TTC549 (cell line): ENCODE measurements around the gene TBPL2.
"Not testable (repeated sequence)": the region's sequence is repeated elsewhere in the genome, so short reads cannot be mapped to it uniquely, and the experiment has no call there.

Experiments
- FAIRE-seq: peaks from 2 replicates; lab custom pipeline; 2012; peaks lifted over from hg19 to GRCh38; lab: Jason Lieb, UNC

The TBPL2 gene

DNA sequence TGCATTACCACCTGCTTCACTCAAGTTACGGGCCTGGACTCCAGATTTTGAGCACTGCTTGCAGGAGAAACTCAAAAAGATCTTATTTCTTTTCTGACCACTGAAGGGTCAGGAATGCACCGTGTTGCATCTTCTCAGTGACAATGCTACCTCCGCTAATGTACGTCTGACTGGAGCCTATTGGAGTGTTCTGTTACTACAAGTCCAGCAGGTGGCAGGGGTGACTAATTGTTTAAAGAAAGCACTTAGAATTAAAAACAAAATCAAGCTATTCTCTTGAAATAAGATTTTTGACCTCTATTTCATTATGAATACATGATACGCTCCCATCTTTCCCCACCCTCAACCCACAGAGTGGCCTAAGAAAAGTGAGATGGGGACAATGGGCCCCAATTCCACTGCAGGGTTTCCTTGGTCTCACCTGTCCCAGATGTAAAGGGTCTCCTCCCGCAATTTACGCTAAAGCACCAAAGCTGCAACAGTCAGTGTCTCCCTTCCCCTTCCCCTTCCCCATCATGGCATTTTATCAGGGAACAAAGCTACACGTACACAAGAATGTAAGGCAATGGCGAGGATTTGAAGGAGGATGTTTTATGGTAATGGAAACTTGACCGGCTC lies 2.2 kb downstream of the TBPL2 start:
- no peak for FAIRE-seq

DNA sequence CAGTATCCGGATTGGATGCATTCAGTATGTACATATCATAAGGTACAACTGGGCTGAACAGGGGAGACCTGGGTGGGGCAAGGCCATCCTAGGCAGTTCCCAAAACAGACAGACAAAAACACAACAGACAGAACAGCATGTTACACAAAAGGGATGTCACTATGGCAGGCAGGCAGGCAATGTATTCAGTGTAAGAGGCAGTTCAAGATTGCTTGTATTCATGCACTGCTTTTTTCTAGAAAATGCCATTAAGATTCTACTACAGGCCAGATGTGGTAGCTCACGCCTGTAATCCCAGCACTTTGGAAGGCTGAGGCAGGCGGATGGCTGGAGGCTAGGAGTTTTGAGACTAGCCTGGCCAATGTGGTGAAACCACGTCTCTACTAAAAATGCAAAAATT lies 3.5 kb downstream of the TBPL2 start:
- no peak for FAIRE-seq

GRCh38 chr14:55436519-55436918 lies 3.9 kb downstream of the TBPL2 start:
- FAIRE-seq = no peak

- no peak for FAIRE-seq
These were observed 5.6 kb downstream of the TBPL2 start for GRCh38 chr14:55434805-55435174.

GRCh38 chr14:55433880-55434804 lies 6.3 kb downstream of the TBPL2 start:
- no peak for FAIRE-seq

GRCh38 chr14:55432628-55433027 lies 7.8 kb downstream of the TBPL2 start:
- FAIRE-seq = no peak

GRCh38 chr14:55430024-55430690 lies 10.3 kb downstream of the TBPL2 start:
- FAIRE-seq = no peak

GRCh38 chr14:55427439-55427838 lies 13.0 kb downstream of the TBPL2 start:
- no peak for FAIRE-seq

- no peak for FAIRE-seq
These were observed 13.5 kb downstream of the TBPL2 start for GRCh38 chr14:55426891-55427290.

GRCh38 chr14:55425091-55425490 lies 15.3 kb downstream of the TBPL2 start:
- no peak for FAIRE-seq

GRCh38 chr14:55423969-55424368 lies 16.4 kb downstream of the TBPL2 start:
- no peak for FAIRE-seq

GRCh38 chr14:55422338-55422737 lies 18.1 kb downstream of the TBPL2 start:
- FAIRE-seq = not testable (repeated sequence)

- FAIRE-seq = no peak
These were observed 20.8 kb downstream of the TBPL2 start for GRCh38 chr14:55419663-55420062.

DNA sequence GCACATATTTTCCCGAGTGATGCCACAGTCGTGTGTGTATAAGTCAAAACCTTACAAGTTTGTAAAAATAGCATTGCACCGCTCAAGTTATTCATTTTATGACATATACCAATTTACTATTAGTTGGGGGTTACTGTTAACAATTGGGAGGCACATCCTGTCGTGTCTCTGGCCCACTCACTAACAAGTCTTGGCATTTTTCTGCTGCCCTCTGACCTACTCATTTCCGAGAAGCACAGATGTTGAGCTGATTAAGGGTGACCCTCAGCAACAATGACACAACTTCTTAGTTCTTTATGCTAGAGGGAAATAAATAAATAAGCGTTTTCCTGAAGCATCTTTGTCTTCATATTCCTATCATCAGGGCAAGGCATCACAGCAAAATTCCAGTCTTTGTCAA lies 22.0 kb downstream of the TBPL2 start:
- FAIRE-seq = no peak

DNA sequence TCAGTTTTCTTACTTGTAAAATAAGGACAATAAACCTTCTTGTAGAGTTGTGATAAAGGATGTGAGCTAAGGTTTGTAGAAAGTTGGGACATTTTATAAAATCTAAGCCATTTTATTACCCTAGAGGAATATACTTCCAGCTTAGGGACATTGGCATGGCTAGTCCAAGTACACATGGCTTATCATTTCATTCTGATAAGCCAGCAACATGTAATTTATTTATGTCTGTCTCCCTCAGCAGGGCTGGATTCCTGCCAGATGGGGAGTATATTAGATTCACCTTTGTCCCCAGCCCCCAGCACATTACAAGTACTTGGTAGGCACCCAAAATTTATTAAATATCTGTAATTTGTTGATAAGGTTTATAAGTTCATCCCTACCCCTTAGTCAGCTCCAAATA lies 22.5 kb downstream of the TBPL2 start:
- FAIRE-seq = no peak

DNA sequence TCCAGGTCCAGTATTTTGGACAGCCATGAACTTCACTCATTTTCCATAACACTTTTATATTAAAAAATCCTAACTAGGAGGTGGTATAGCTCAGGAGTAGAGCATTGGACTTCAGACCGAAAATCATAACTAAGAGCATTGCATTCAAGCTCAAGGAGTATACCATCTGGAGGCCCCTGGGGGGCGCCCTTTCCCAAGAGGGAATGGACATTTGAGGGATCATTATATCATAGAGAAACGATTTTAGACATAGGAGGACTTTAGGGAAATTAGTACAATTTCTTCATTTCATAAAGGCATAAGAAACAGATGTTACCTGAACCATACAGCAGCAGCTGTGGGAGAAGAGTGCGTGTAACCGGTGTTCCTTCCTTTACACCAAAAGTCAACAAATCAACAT lies 23.6 kb downstream of the TBPL2 start:
- no peak for FAIRE-seq

DNA sequence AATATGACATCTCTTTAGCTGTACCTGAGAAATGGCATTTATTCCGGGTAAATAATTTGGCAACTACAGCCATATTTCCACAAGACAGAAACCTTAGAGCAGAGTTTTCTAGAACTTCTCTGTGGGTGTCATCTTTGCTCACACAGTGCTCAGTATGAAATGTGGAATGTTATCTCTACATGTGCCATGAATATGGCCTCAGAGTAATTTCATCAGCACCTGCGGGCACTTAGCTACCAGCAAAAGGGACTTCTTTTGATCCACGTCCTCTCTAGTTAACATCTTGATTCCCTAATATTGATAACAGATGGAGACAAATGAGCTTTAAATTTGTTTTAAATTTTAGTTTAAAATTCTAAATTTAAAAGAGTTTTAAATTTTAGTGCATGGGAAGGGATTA lies 25.9 kb downstream of the TBPL2 start:
- no peak for FAIRE-seq

DNA sequence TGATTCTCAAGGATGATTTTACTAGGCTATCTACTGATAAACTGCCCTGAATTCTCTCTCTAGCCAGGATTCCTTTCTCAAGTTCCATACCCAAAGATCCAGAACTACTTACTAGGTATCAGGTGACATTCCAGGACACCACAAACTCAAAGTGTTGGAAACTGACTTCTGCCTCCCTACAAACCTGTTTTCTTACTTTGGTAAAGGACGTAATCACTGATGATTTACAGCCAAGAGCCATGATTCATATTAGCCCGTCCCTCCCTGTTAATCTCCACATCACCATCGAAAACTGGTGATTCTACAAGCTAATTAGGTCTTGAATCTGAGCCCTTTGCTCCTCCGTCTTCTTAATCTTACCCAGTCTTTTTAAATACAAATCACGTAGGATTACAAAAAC lies 27.7 kb downstream of the TBPL2 start:
- FAIRE-seq = no peak

DNA sequence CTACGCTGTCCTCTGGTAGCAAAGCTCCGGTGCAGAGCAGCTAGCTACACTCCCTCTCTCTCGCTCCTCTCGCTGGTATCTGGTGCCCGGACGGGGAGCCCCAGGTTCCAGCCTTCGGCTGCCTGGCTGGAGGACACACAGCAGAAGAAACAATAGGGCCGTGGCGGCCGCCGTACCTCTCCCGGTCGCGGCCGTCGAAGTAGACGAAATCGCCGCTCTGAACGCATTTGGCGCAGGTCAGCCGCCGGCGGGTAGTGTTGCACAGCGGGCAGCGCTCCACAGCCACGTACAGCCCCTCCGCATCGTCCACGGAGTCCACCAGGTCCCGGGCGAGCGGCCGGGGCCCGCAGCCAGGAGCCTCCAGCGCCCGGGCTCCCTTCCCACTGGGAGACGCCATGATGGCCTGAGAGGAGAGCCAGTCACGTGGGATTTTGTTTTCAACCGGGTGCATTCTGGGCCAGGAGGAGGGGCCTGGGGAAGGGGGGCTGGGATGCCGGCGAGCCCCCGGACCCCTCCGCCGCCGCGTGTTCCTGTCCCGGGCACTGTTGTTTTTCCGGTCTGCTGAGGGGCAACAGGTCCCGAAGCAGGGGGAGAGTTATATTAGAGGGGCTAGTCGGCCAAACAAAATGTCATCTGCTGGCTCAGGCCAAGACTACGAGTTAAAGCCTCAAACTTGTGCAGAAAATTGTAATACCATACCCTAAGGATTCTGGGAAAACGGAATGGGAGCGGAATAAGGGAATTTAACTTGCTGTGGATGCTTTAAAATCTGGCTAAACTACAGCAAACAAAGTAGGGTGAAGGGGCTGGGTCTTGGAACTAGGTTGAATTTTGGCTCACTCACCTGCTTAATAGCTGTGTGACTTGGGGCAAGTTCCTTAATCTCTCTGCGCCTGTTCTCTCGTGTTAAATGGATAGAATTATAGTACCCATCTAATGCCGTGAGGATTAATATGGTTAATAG lies 28.7 kb downstream of the TBPL2 start, which contains the start of gene ATG14:
Gene ATG14 (minus strand): TSS at position 405 of the 964 bp plus-strand sequence. CDS start 8 bp downstream, at position 397.
- no peak for FAIRE-seq

DNA sequence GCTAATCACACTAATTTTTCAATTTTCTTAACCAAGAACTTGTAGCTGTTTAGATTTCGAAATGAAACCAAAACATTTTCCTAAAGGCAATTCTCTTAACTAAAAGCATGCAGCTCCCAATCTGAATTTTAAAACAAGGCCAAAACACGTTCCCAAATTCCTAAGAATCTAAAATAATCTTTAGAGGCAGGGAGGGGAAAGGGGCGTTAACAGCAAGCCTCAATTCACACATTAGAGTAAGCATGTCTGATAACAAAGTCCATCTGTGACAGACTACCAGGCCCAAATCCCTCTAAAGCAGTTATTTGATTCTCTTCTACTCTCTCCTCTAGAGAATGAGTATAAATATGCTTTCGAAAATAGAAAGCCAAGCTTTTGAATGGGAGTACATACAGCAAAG lies 29.5 kb downstream of the TBPL2 start:
- FAIRE-seq = no peak

DNA sequence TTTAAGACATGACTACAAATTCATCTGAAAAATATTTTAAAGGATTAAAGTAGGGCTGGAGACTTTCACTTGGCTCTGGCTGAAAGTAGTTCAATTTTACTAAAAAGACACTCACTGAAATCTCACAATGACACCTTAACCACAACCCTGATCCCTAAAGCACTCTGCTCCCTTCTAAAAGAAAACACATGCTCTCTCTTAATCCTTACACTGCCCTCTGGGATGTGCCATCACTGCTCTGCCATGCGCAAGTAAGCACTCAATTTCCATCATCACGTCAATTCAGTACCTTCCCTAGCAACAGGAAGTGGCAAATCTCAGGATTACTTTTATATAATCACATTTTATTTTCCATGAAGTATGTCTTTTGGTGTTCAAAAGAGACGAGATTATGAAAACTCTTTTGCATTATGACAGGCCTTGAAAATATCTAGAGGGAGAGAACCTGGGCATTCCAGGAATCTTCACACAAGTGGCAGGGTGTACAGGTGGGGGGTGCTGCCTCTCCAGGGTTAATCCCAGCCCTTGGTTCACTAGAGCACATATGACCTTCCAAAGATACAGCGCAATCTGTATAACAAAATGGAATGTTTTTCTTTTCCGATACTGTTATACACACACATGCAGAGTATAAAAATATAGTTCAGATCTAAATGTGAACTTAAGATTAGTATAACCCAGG lies 36.1 kb downstream of the TBPL2 start:
- no peak for FAIRE-seq
